ENCODE data around the gene NOC2L.
A peak's percentile ranks its signal among the peaks of the same experiment; 100 is the strongest.
"Not testable (repeated sequence)": the region's sequence is repeated elsewhere in the genome, so short reads cannot be mapped to it uniquely, and the experiment has no call there.

The NOC2L gene

DNA sequence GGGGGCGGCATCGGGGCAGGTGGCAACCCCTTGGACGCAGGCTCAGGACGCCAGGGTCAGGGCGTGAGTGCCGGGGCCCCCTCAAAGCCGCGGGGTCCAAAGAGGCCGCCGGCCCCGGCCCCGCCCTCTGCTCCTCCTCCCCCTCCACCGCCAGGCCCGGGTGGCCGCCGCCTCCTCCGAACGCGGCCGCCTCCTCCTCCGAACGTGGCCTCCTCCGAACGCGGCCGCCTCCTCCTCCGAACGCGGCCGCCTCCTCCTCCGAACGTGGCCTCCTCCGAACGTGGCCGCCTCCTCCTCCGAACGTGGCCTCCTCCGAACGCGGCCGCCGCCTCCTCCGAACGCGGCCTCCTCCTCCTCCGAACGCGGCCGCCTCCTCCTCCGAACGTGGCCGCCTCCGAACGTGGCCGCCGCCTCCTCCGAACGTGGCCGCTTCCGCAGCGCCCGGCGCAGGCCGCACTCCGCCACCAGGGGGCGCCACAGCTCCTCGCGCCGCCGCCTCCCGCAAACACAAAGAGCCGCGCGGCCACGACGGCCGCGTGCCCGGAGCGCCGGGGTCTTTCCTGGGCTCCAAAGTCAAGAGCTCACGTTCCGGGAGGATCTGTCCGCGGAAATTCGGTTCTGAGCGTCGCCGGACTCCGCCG is 54.6 kb downstream of the NOC2L start:
- peak; percentile 86 for DNase-seq (ENCODE audit: low read depth)

DNA sequence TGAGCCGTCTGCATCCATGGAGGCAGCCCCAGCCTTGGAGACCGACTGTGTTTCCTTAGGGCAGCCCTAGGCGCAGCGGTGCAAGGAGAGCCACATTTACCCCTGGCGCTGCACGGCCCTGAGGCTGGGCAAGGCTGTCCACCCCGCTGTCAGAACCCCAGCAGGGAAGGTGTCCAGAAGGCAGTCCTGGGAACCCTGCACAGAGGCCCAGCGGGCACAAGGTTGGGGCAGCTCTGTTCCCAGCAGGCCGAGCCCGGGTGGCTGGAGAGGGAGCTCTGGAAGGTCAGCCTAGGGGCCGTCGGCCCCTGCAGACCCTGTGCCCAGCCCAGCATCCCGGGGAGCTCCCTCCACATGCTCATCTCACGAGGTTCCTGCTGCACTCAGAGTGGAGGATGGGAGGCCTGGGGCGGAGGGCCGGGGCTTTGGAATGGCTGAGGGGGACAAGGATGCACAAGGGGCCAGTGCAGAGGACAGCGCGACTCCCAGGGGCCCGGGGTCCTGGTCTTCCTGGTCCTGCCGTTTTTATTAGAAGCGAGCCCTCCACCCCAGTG is 55.3 kb downstream of the NOC2L start:
- DNase-seq (ENCODE audit: low read depth): no peak

- DNase-seq (ENCODE audit: low read depth): no peak
Observed at GRCh38 chr1:903305-903704, 55.8 kb downstream of the NOC2L start.

DNA sequence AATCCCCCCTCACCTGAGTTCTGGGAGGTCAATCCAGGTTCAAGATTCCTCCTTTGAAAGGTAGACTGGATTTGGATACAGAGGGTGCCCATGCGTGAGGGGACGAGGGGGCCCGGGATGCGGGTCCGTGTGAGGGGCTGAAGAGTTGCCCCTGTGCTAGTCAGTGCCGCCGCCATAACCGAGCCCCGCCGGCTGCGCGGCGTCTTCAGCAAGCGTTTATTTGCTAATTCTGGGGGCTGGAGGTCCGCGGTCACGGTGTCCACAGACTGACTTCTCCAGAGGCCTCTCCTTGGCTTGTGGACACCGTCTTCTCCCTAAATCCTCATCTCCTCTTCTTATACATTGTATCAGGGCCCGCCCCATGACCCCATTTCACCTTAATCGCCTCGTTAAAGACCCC is 56.3 kb downstream of the NOC2L start:
- DNase-seq (ENCODE audit: low read depth): no peak

DNA sequence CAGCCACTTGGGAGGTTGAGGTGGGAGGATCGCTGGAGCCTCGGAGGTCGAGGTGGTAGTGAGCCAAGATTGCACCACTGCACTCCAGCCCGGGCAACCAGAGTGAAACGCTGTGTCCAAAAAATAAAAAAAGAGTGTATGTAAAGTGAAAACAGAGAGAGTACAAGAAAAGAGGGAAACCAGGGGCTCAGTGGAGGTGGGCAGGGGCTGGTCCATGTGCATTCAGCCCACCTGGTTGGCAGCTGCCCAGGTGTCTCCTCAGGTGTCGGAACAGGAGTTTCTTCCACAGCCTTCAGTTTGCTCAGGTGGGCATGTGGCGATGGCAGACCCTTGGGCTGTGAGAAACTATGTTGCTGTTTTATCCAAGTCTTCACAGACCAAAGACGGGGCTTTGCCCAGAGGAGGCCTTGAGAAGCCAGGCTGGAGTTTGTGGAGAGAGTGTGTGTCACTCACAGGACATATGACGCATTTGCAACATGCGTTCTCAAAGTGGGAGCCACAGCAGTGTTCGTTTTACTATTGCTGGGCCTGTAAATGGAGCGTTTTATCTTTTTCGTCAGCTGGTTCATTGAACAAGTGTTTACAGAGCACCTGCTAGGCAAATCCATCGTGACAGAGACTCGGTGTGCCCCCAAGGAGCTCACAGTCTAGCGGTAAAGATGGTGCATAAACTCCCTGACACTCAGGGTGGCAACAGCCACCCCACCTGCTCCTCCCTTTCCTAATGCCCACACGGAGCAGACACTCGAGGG is 57.8 kb downstream of the NOC2L start:
- no peak for DNase-seq (ENCODE audit: low read depth)

DNA sequence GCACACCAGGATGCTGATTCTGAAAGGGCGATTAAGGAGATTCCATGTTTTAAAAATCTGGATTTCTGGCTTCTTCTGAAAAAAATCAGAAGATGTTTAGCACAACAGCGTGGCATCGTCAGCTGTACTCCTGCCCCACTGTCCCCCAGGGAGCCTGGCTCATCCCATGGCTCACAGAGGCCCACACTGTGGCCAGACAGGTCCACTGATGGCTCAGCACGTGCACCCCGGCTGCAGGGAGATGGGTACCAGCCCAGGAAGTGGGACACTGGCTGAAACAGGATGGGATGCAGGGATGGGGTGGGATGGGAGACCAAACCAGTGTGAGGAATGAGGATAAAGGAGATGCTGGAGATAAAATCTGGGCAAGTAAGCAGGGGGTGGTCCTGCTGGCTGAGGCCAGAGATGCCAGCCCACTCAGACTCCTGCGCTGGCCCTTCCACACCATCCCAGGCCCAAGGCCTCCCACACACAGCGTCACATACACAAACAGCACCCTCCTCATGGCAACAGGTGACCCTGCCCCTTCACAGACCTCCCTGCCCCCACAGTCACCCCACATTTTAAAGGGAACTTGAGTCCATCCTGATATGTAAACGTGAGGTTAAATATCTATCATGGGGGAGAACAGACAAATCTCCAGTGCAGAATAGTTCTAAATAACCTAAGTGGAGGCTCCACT is 59.3 kb downstream of the NOC2L start:
- DNase-seq (ENCODE audit: low read depth): no peak

GRCh38 chr1:897951-898350 is 61.1 kb downstream of the NOC2L start:
- DNase-seq (ENCODE audit: low read depth): not testable (repeated sequence)

GRCh38 chr1:897226-897625 is 61.8 kb downstream of the NOC2L start:
- DNase-seq (ENCODE audit: low read depth): no peak
